Keratinocyte (primary cell): ENCODE measurements around the gene ERMAP. TPM values are rescaled to one million over a fixed set of nuclear protein-coding genes. Genes with fewer than 3 reads are reported as not detected.
"Not testable (repeated sequence)": the region's sequence is repeated elsewhere in the genome, so short reads cannot be mapped to it uniquely, and the experiment has no call there.

Experiments used
- DNase-seq: peaks from one replicate; pipeline ENCODE4 v3.0.0-alpha.2; 2011; ENCODE audit warnings: low read depth, missing footprints, low spot score
- FAIRE-seq: peaks from 2 replicates; lab custom pipeline; 2011; peaks lifted over from hg19 to GRCh38; lab: Jason Lieb, UNC
- H2AFZ ChIP-seq: 2 replicates; pipeline ENCODE4 v1.6.0; 2012; ENCODE audit warnings: low read length, control low read depth, inconsistent platforms; ENCODE audit not compliant: control insufficient read depth
- H3K27ac ChIP-seq: 2 replicates; pipeline ENCODE4 v1.5.1; 2011; ENCODE audit warnings: low read length; ENCODE audit not compliant: control insufficient read depth, insufficient read depth
- H3K27me3 ChIP-seq: 3 replicates; pipeline ENCODE4 v1.6.0; 2011; ENCODE audit warnings: low read length; ENCODE audit not compliant: control insufficient read depth, insufficient read depth; ENCODE audit errors: extremely low read depth
- H3K36me3 ChIP-seq, 2 experiments: 2 replicates in 1 of 2; 3 replicates in 1 of 2; pipeline ENCODE4 v1.5.1; 2011; ENCODE audit warnings: low read length in 2 of 2, mild to moderate bottlenecking in 1 of 2; ENCODE audit not compliant: control insufficient read depth in 2 of 2, insufficient read depth in 2 of 2; ENCODE audit errors: extremely low read depth in 1 of 2
- H3K4me1 ChIP-seq: 3 replicates; pipeline ENCODE4 v1.5.1; 2011; ENCODE audit warnings: low read length; ENCODE audit not compliant: control insufficient read depth, insufficient read depth; ENCODE audit errors: extremely low read depth
- H3K4me2 ChIP-seq: 3 replicates; pipeline ENCODE4 v1.6.0; 2011; ENCODE audit warnings: low read depth, low read length; ENCODE audit not compliant: control insufficient read depth, insufficient read depth; ENCODE audit errors: extremely low read depth
- H3K4me3 ChIP-seq, 3 experiments: fragments of 200-600 bp in 1 of 3; sonication (generic) in 1 of 3; 2 replicates in 2 of 3; 3 replicates in 1 of 3; pipeline ENCODE4 v1.5.1; 2011 to 2016; ENCODE audit warnings: low read length in 3 of 3, mild to moderate bottlenecking in 3 of 3, control low read depth in 2 of 3, inconsistent platforms in 1 of 3, low read depth in 1 of 3, mixed read lengths in 1 of 3, mixed run types in 1 of 3, moderate library complexity in 1 of 3; ENCODE audit not compliant: control insufficient read depth in 2 of 3, insufficient read depth in 2 of 3; ENCODE audit errors: extremely low read depth in 1 of 3
- H3K79me2 ChIP-seq: 2 replicates; pipeline ENCODE4 v1.6.0; 2012; ENCODE audit warnings: low read length; ENCODE audit not compliant: control insufficient read depth, insufficient read depth
- H3K9ac ChIP-seq: 3 replicates; pipeline ENCODE4 v1.6.0; 2011; ENCODE audit warnings: low read length; ENCODE audit not compliant: control insufficient read depth, insufficient read depth; ENCODE audit errors: extremely low read depth
- H3K9me1 ChIP-seq: 3 replicates; pipeline ENCODE4 v1.6.0; 2011; ENCODE audit warnings: low read length; ENCODE audit not compliant: control insufficient read depth, insufficient read depth; ENCODE audit errors: extremely low read depth
- H3K9me3 ChIP-seq: 2 replicates; pipeline ENCODE4 v1.5.1; 2012; ENCODE audit warnings: low read depth, low read length; ENCODE audit not compliant: control insufficient read depth
- H4K20me1 ChIP-seq: 3 replicates; pipeline ENCODE4 v1.6.0; 2011; ENCODE audit warnings: low read length; ENCODE audit not compliant: control insufficient read depth, insufficient read depth; ENCODE audit errors: extremely low read depth
- EZH2 ChIP-seq: IDR thresholded peaks from one replicate; pipeline ENCODE4 v1.6.1; 2012; ENCODE audit warnings: inconsistent platforms, mild to moderate bottlenecking, low read length, moderate library complexity
- dilution Hi-C: fragments of 300-500 bp; cut with MboI; formaldehyde crosslinking; loops from one replicate; pipeline ENCODE4 v1.7.0; 2020; ENCODE audit warnings: low sequenced_read_pairs; ENCODE audit not compliant: extremely low pct_ligation_motif_present
- polyA plus RNA-seq, 5 experiments: library from polyadenylated mRNA; depleted of rRNA in 3 of 5; stranded (reverse) in 3 of 5; stranded (forward) in 1 of 5; unstranded in 1 of 5; fragments of >200 nt; gene quantifications; 1 replicate in 1 of 5; 2 replicates in 3 of 5; 3 replicates in 1 of 5; pipeline versions ENCODE4 v1.2.1 to v1.2.3, GENCODE V29; 2011 to 2012; ENCODE audit warnings: missing spikeins in 2 of 5, low read depth in 1 of 5, low replicate concordance in 1 of 5
- TF ChIP-seq, protein P1 (sequence below), 3 experiments: IDR thresholded peaks in 1 of 3; conservative IDR thresholded peaks in 1 of 3; optimal IDR thresholded peaks in 1 of 3; 2 replicates in 2 of 3; 3 replicates in 1 of 3; pipeline versions ENCODE3 to v1.5.1; 2011; ENCODE audit warnings: low read length in 3 of 3, mild to moderate bottlenecking in 3 of 3, moderate library complexity in 2 of 3, control low read depth in 1 of 3, inconsistent platforms in 1 of 3; ENCODE audit not compliant: insufficient read depth in 2 of 3; ENCODE audit errors: extremely low read depth in 1 of 3

The ERMAP gene
- polyA plus RNA-seq, 1 donor (not counting 4 experiments of a cell fraction or from before 2014, with no cell fraction given): 5.6 TPM

DNA sequence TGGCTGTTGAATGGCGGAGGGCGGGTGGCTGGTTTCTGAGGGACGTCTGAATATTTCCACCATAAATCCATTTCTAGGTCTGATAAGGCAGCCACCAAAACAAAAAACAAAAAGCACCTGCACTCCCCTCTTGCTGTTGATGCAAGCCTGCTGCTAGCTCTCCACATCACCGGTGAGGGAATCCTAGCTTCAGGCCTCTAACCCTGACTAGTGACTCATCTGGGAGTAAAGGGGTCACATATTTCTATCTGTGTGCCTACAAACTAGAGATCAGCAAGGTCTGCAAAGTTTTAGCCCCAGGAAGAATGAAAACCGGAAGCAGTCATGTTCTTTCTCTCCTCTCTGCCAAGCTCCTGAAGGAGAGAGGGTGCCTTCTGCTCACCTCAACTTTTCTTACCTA lies 10.3 kb upstream of the ERMAP start:
- Histone ChIP-seq H3K79me2 (no peaks in the 10 kb centered on the region), H3K27ac (no peak overlapping the region), H3K27me3 (no peaks in the 10 kb centered on the region), H3K9me3 (no peaks in the 10 kb centered on the region), H3K9ac (no peak overlapping the region), H3K4me1 (no peaks in the 10 kb centered on the region), H3K4me2 (no peak overlapping the region), H2AFZ (no peak overlapping the region), H3K36me3 (no peaks in the 10 kb centered on the region), H3K9me1 (no peaks in the 10 kb centered on the region), H3K4me3 (no peak overlapping the region), H4K20me1 (no peaks in the 10 kb centered on the region)
- FAIRE-seq: no peak
- DNase-seq: no peak
- dilution Hi-C loops: no loop called here
- no peak for TF ChIP-seq EZH2
- TF ChIP-seq, protein P1, sequence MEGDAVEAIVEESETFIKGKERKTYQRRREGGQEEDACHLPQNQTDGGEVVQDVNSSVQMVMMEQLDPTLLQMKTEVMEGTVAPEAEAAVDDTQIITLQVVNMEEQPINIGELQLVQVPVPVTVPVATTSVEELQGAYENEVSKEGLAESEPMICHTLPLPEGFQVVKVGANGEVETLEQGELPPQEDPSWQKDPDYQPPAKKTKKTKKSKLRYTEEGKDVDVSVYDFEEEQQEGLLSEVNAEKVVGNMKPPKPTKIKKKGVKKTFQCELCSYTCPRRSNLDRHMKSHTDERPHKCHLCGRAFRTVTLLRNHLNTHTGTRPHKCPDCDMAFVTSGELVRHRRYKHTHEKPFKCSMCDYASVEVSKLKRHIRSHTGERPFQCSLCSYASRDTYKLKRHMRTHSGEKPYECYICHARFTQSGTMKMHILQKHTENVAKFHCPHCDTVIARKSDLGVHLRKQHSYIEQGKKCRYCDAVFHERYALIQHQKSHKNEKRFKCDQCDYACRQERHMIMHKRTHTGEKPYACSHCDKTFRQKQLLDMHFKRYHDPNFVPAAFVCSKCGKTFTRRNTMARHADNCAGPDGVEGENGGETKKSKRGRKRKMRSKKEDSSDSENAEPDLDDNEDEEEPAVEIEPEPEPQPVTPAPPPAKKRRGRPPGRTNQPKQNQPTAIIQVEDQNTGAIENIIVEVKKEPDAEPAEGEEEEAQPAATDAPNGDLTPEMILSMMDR (optimal IDR thresholded peaks at IDR 0.05 in 1 of 3, IDR thresholded peaks at IDR 0.05 in 1 of 3, conservative IDR thresholded peaks at IDR 0.05 in 1 of 3; ENCODE audit: extremely low read depth in 1 of 3, insufficient read depth in 2 of 3, low read length in 3 of 3): no peak

DNA sequence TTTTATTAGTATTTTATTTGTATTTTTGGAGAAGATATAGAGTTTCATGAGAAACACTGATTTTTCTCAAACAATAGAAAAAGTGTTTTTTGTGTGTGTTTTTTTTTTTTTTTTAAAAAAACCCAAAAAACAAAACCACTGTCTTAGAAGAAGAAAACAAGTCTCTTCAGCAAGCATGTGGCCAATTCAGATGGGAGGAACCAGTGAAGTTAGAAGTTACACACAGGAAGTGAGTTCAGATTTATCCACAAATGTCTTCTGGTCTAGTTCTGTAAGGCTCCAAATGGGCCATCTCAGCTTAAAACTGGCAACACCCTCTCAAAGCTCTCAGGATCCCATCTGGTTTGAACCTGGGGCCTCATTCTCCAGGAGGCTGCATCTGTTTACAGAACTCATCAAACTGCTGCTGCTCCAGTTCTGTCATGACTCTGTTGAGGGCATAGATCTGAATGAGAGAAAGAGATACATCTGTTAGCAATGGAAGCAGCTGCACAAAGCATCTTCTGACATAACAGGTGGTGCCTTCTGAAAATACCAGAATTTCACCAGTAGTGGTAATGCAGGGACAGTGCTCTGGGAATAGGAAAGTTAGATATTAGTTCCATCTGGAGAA lies 9.8 kb upstream of the ERMAP start:
- no peak overlapping the region for H3K9ac ChIP-seq
- dilution Hi-C loops: no loop called here
- H3K4me3 ChIP-seq: no peak overlapping the region
- H3K27ac ChIP-seq: no peak overlapping the region
- no peaks in the 10 kb centered on the region for H3K9me1 ChIP-seq
- TF ChIP-seq, protein P1 (optimal IDR thresholded peaks at IDR 0.05 in 1 of 3, IDR thresholded peaks at IDR 0.05 in 1 of 3, conservative IDR thresholded peaks at IDR 0.05 in 1 of 3; ENCODE audit: extremely low read depth in 1 of 3, insufficient read depth in 2 of 3, low read length in 3 of 3): no peak
- no peak for TF ChIP-seq EZH2
- H4K20me1 ChIP-seq: no peaks in the 10 kb centered on the region
- H2AFZ ChIP-seq: no peak overlapping the region
- no peaks in the 10 kb centered on the region for H3K27me3 ChIP-seq
- no peak overlapping the region for H3K4me2 ChIP-seq
- no peaks in the 10 kb centered on the region for H3K79me2 ChIP-seq
- DNase-seq (no peak), FAIRE-seq (no peak)
- H3K4me1 ChIP-seq: no peaks in the 10 kb centered on the region
- H3K9me3 ChIP-seq: no peaks in the 10 kb centered on the region
- H3K36me3 ChIP-seq: no peaks in the 10 kb centered on the region

GRCh38 chr1:42814815-42815214 lies 2.1 kb upstream of the ERMAP start:
- H4K20me1 ChIP-seq, H3K27ac ChIP-seq, H3K9ac ChIP-seq, H2AFZ ChIP-seq, FAIRE-seq, H3K4me2 ChIP-seq, H3K4me3 ChIP-seq, H3K27me3 ChIP-seq, dilution Hi-C loops, H3K36me3 ChIP-seq, DNase-seq, H3K79me2 ChIP-seq, H3K9me3 ChIP-seq, H3K9me1 ChIP-seq: not testable (repeated sequence)
- peaks cover 13% of the 10 kb centered on the region for H3K4me1 ChIP-seq
